OCI-LY7 (cell line): ENCODE results near the gene UNC50.

Source experiments
- CTCF ChIP-seq: fragments of 200-600 bp; sonication (generic); conservative IDR thresholded peaks from 2 replicates; pipeline ENCODE4 v1.5.1; 2014; ENCODE audit warnings: mild to moderate bottlenecking, antibody characterized with exemption, low read length, moderate library complexity, mixed read lengths
- EZH2phosphoT487 ChIP-seq: fragments of 200-600 bp; sonication (generic); IDR thresholded peaks from 2 replicates; pipeline ENCODE4 v1.6.1; 2018; ENCODE audit warnings: low read depth, borderline replicate concordance, mild to moderate bottlenecking, mixed run types, antibody characterized with exemption, low read length, moderate library complexity, mixed read lengths

- TF ChIP-seq CTCF, result no peak
- no peak for TF ChIP-seq EZH2phosphoT487
Measured at GRCh38 chr2:98559581-98559980, 48.8 kb upstream of the UNC50 start.
